ENCODE data around the gene LPP.

- TF ChIP-seq EZH2phosphoT487 (IDR thresholded peaks at IDR 0.05; ENCODE audit: borderline replicate concordance, low read length): no peak
- no peak for TF ChIP-seq CTCF (IDR thresholded peaks at IDR 0.05; ENCODE audit: low read depth, low read length, poor library complexity, severe bottlenecking)
These were observed 368.2 kb downstream of the LPP start for GRCh38 chr3:188522115-188522514.
